ENCODE results near the gene LEPR. TPM values are rescaled to one million over a fixed set of nuclear protein-coding genes. Genes with fewer than 3 reads are reported as not detected.
"Not testable (repeated sequence)": the region's sequence is repeated elsewhere in the genome, so short reads cannot be mapped to it uniquely, and the experiment has no call there.

LEPR gene, protein sequence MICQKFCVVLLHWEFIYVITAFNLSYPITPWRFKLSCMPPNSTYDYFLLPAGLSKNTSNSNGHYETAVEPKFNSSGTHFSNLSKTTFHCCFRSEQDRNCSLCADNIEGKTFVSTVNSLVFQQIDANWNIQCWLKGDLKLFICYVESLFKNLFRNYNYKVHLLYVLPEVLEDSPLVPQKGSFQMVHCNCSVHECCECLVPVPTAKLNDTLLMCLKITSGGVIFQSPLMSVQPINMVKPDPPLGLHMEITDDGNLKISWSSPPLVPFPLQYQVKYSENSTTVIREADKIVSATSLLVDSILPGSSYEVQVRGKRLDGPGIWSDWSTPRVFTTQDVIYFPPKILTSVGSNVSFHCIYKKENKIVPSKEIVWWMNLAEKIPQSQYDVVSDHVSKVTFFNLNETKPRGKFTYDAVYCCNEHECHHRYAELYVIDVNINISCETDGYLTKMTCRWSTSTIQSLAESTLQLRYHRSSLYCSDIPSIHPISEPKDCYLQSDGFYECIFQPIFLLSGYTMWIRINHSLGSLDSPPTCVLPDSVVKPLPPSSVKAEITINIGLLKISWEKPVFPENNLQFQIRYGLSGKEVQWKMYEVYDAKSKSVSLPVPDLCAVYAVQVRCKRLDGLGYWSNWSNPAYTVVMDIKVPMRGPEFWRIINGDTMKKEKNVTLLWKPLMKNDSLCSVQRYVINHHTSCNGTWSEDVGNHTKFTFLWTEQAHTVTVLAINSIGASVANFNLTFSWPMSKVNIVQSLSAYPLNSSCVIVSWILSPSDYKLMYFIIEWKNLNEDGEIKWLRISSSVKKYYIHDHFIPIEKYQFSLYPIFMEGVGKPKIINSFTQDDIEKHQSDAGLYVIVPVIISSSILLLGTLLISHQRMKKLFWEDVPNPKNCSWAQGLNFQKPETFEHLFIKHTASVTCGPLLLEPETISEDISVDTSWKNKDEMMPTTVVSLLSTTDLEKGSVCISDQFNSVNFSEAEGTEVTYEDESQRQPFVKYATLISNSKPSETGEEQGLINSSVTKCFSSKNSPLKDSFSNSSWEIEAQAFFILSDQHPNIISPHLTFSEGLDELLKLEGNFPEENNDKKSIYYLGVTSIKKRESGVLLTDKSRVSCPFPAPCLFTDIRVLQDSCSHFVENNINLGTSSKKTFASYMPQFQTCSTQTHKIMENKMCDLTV
- total RNA-seq: 1 to 10 TPM; 4.2 to 5.6 TPM
- long read RNA-seq, full-length matches to known transcripts: 3 of 15 reads
- long read RNA-seq, partial matches to known transcripts: 2 of 15 reads
- long read RNA-seq, other reads (novel, unspliced or antisense): 10 of 15 reads

GRCh38 chr1:65420590-65421350 lies at the start of gene LEPR, which contains the start of gene LEPROT:
Gene LEPR, plus strand, starts transcription at chr1:65420668. Its CDS starts 144,898 bp downstream, at chr1:65565566.
Gene LEPROT, plus strand, starts transcription at chr1:65420668. Its CDS starts 57 bp downstream, at chr1:65420725.
- no peak for DNase-seq
- ATAC-seq: no peak
- intact Hi-C loops (cut with DNase I, micrococcal nuclease): no loop called here

DNA sequence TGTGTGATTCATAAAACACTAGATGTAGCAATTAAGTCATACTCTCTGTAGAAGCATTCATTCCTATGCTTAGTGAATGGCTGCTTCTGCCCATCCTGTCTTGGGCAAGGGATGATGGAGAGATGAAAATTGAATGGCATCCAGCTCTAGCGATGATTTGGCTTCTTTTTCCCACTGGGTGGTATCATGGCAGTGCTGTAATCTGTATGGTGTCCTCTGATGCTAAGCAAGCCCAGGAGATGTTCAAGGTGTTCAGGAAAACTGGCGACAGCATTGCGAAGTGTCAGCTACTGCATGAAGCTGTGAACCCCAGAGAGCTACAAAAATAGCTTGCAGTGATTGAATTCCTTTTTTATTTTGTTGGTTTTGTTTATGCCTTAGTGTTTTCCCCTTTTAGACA lies 48.9 kb upstream of the LEPR start:
- ATAC-seq (no peak), DNase-seq (no peak)
- intact Hi-C loops (cut with DNase I, micrococcal nuclease): no loop called here

GRCh38 chr1:65372557-65372956 lies 47.9 kb upstream of the LEPR start:
- intact Hi-C loops (cut with DNase I, micrococcal nuclease): no loop called here
- DNase-seq (no peak), ATAC-seq (no peak)

- ATAC-seq: no peak
- no peak for DNase-seq
Measured at GRCh38 chr1:65377496-65378246, 42.8 kb upstream of the LEPR start.

DNA sequence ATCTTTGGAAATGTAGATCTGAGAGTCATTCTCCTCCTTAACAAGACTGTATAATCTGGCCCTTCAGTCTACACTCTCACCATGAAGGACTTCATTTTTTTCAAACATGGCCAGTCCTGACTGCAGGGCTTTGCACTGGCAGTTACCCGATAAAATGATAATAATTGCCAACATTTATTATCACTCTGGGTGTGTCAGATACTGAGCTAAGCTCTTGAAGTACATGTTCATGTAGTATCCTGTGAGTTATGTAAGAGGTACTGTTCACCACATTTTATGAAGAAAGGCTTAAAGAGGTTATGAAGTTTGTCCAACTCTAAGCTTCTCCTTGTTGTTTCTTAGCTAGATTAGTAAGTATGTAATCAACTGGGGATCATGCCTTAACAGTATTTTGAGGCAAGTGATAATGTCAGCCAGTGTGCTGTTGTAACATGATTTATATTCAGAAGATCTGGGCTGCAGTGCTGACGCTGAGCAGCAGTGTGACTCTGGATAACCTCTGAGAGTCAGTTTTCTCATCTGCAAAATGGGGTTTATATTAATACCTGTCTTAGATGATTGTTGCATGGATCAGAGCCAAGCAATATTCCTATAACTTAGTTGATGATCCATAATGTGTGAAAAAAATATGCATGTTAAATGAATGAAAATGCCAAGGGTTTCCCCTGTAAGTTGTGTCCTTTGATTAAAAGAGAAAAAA lies 42.1 kb upstream of the LEPR start:
- no peak for ATAC-seq
- no peak for DNase-seq
- intact Hi-C loops (cut with DNase I, micrococcal nuclease): no loop called here

More at GRCh38 chr1:65377496-65378246, 42.8 kb upstream of the LEPR start:
- intact Hi-C loops (cut with DNase I, micrococcal nuclease): no loop called here

GRCh38 chr1:65384426-65384825 lies 36.0 kb upstream of the LEPR start:
- ATAC-seq; DNase-seq; intact Hi-C loops (cut with DNase I, micrococcal nuclease): not testable (repeated sequence)

DNA sequence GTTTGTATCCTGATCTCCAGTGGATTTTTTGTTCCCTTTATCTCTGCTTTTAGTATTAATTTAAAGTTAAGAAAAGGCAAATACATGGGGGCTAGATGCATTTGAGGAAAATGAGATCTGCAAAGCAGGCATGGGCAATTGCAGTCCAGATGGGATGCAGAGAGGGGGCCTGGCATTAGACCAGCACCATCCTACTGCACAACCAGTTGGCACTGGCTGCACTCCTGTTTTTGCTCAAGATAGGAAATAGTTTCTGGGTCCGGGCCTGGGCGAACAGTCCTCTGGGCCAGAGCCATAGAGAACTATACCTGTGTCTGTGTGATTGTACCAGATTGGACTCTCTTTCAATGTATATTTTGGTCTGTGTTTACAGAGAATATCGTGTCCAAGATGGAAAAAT lies 34.0 kb upstream of the LEPR start:
- no peak for ATAC-seq
- intact Hi-C loops (cut with DNase I, micrococcal nuclease): no loop called here
- no peak for DNase-seq

DNA sequence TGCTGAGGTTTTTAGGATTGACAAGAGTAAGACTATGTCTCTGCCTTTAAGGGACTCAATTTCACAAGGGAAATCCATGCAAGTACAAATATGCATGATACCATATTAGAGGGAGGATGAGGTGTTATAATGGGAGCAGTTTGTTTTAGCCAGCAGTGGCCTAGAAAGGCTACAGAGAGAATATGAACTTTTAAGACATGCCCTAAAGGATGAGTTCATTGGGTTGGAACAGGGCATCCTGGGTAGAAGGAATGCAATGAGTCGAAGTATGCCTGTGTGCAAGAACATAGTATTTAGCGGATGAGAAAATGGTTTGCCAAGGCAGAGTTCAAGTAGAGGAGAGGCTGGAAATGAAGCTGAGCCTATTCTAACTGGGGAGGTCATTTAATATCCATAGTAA lies 32.6 kb upstream of the LEPR start:
- DNase-seq (no peak), ATAC-seq (no peak)
- intact Hi-C loops (cut with DNase I, micrococcal nuclease): no loop called here

- intact Hi-C loops (cut with DNase I, micrococcal nuclease): no loop called here
- DNase-seq (no peak), ATAC-seq (no peak)
Measured at GRCh38 chr1:65388908-65389695, 31.4 kb upstream of the LEPR start.

DNA sequence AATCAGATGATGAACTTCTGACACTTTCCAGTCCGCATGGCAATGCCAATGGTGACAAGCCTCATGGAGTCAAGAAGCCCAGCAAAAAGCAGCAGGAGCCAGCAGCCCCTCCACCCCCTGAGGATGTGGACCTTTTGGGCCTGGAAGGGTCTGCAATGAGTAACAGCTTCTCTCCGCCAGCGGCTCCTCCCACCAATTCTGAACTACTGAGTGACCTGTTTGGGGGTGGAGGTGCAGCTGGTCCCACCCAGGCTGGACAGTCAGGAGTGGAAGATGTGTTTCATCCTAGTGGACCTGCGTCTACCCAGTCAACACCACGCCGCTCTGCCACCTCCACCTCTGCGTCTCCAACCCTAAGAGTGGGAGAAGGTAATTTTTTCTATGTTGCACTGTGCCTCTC lies 28.0 kb upstream of the LEPR start:
- no peak for DNase-seq
- ATAC-seq: no peak
- intact Hi-C loops (cut with DNase I, micrococcal nuclease): no loop called here

DNA sequence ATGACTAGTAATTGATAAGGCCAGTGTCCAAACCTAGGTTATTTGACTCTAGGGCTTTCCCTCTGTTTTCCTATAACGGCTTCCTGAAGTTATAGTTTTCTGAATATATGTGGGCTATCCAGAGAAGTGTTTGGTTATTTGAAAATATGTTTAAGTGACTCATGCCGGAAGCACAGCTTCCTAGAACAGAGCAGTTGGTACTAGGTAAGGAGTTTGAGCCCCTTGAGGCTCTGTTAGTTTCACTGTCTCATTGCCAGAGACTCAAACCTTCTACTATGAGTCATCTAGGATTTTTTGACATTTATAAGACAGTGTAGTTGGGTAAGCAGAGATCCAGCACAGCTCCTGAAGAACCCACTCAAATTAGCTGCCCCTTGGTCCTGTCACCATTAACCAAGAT lies 27.1 kb upstream of the LEPR start:
- intact Hi-C loops (cut with DNase I, micrococcal nuclease): no loop called here
- DNase-seq (no peak), ATAC-seq (no peak)

DNA sequence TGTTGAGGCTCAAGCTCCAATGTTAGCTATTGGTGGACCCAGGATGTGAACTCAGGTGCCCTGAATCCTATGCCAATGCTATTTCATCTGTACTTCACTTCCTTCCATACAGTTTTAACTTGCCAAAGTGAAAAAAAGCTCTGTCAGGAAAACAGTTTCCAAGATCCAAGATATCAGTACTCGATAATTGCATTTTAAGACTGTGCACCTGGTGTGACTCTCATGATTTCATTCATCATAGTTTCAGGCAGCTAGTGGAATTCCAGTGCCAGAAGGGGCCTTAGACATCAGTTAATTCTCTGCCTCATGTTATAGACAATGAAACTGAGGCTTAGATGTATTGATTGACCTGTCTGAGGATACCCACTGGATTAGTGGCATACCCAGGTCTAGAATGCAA lies 26.5 kb upstream of the LEPR start:
- intact Hi-C loops (cut with DNase I, micrococcal nuclease): no loop called here
- ATAC-seq: no peak
- DNase-seq: no peak

GRCh38 chr1:65395887-65396612 lies 24.4 kb upstream of the LEPR start:
- intact Hi-C loops (cut with DNase I, micrococcal nuclease): no loop called here
- ATAC-seq (no peak), DNase-seq (no peak)

DNA sequence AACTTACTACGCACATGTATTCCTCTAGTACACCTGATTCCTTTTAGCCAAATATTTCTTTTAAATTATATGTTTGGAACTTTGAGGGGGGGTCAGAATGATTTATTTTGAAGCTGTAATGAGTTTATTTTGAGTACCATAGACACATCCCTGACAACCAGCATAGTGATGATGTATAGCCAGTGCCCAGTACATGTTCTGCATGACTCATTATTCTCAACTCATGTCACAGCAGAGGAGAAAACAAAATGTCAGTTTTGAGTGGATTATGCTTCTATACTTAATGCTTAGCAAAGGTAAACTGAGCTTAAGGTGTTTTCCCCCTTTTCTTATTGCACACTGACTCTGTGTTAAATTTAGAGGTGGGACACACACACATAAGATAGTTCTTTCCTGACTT lies 22.4 kb upstream of the LEPR start:
- no peak for DNase-seq
- intact Hi-C loops (cut with DNase I, micrococcal nuclease): no loop called here
- no peak for ATAC-seq

- intact Hi-C loops (cut with DNase I, micrococcal nuclease): no loop called here
- ATAC-seq (no peak), DNase-seq (no peak)
Measured at GRCh38 chr1:65399003-65399402, 21.5 kb upstream of the LEPR start.

DNA sequence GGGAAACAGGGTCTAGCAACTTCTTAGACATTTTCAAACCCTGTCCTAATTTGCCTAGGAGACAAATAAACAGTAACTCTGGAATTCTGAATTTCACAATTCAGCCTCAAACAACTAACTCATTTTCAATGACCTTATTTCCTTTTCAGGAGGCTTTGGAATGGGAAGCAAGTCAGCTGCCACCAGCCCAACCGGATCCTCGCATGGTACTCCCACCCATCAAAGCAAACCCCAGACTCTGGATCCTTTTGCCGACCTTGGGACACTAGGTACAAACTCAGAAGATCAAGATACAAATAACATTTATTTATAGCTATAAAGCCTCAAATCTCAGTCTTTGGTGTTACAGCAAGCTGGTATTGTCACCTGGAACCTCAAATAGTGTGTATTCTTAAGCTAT lies 18.9 kb upstream of the LEPR start:
- DNase-seq (no peak), ATAC-seq (no peak)
- intact Hi-C loops (cut with DNase I, micrococcal nuclease): no loop called here
